Effector memory CD8-positive, alpha-beta T cell (primary cell): Measurements from ENCODE around the gene USPL1.

ENCODE experiments used
- ATAC-seq: fragments of 150-1000 bp; cut with Tn5 transposase; replicated peaks from 2 replicates; pipeline ENCODE4 v1.10.0; 2021; ENCODE audit warnings: mild to moderate bottlenecking, moderate library complexity
- DNase-seq, 3 experiments: peaks; one replicate each; pipeline ENCODE4 v3.0.0; 2021
- H3K27ac Mint-ChIP-seq, 2 donors: one replicate each; pipeline ENCODE4 v1.8.0; 2022; ENCODE audit warnings: mild to moderate bottlenecking in 2 of 2, mixed read lengths in 2 of 2, moderate library complexity in 2 of 2
- H3K27me3 Mint-ChIP-seq, 2 donors: one replicate each; pipeline ENCODE4 v1.8.0; 2022; ENCODE audit warnings: mixed read lengths in 2 of 2
- H3K36me3 Mint-ChIP-seq: one replicate; pipeline ENCODE4 v1.8.0; 2022; ENCODE audit warnings: mild to moderate bottlenecking, moderate library complexity, mixed read lengths; ENCODE audit not compliant: insufficient read depth
- H3K4me1 Mint-ChIP-seq, 2 donors: one replicate each; pipeline ENCODE4 v1.8.0; 2022; ENCODE audit warnings: low read depth in 2 of 2, mixed read lengths in 2 of 2
- H3K4me3 Mint-ChIP-seq, 2 donors: one replicate each; pipeline ENCODE4 v1.8.0; 2022; ENCODE audit warnings: mild to moderate bottlenecking in 2 of 2, mixed read lengths in 2 of 2, moderate library complexity in 2 of 2
- H3K9me3 Mint-ChIP-seq, 2 donors: one replicate each; pipeline ENCODE4 v1.8.0; 2022; ENCODE audit warnings: mixed read lengths in 2 of 2

The USPL1 gene

DNA sequence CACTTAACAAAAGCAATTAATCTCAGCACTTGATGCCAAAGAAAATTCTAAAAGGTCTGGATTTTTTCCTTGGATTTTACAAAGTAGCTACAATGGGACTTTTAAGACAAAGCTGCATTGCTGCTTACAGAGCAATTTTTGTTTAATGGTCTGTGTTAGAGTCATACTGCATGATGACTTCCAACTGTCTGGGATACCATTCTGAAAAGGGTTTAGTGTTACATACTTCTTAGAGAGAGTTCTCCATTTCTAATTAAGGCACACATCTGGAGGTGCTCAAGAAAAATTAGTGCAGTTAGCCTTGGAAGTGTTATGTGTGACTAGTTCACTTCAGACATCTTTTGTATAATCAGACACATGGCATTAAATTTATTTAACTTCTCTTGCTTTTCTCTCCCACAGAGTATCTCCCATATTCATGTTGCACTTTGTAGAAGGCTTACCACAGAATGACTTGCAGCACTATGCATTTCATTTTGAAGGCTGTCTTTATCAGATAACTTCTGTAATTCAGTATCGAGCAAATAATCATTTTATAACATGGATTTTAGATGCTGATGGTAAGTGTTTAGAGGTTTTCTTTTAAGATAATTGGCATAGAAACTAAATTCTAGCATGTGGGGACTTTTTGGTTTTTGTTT is 35.1 kb downstream of the USPL1 start:
- Mint-ChIP-seq H3K9me3 (no peaks in the 10 kb centered on the region), H3K27me3 (no peaks in the 10 kb centered on the region), H3K36me3 (peaks cover 66% of the 10 kb centered on the region), H3K4me1 (peaks cover 21 to 57% of the 10 kb centered on the region in 2 donors), H3K27ac (peak overlapping the region; percentile 49 to 75), H3K4me3 (no peak overlapping the region)
- ATAC-seq (no peak), DNase-seq (no peak)

DNA sequence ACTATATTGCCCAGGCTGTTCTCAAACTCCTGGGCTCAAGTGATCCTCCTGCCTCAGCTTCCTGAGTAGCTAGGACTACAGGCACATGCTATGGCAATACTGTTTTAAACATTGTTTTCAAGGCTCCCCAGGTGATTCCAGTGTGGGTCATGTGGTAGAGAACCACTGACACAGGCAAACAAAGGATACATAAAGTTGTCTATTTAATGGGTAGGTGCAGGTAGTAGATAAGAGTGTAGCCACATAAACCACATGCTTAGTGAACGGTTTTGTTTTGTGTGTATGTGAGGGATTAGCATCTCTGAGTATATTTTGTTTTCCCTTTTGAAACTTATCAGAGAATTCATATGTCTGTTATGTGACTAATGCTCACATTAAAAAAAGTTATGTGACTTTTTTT is 36.7 kb downstream of the USPL1 start:
- Mint-ChIP-seq H3K4me3 (peak overlapping the region; percentile 31 to 40), H3K36me3 (peaks cover 71% of the 10 kb centered on the region), H3K4me1 (peaks cover 17 to 47% of the 10 kb centered on the region in 2 donors), H3K27me3 (no peaks in the 10 kb centered on the region), H3K9me3 (no peaks in the 10 kb centered on the region), H3K27ac (peak overlapping the region; percentile 76 to 78)
- no peak for DNase-seq
- peak; percentile 93 for ATAC-seq

DNA sequence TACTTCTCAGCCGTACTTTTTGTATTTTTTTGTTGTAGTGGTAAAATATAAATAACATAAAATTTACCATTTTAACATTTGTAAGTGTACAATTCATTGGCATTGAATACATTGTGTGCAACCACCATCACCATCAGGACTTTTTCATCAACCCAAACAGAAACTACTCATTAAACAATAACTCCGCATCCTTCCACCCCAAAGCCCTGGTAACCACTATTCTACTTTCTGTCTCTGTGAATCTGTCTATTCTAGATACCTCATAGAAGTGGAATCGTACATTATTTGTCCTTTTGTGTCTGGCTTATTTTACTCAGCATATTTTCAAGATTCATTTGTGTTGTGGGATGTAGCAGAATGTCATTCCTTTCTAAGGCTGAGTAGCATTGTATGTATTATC is 38.5 kb downstream of the USPL1 start:
- no peaks in the 10 kb centered on the region for H3K9me3 Mint-ChIP-seq
- no peaks in the 10 kb centered on the region for H3K27me3 Mint-ChIP-seq
- H3K27ac Mint-ChIP-seq, result no peak overlapping the region
- peaks cover 17 to 32% of the 10 kb centered on the region in 2 donors for H3K4me1 Mint-ChIP-seq
- ATAC-seq (no peak), DNase-seq (no peak)
- no peak overlapping the region for H3K4me3 Mint-ChIP-seq
- peaks cover 65% of the 10 kb centered on the region for H3K36me3 Mint-ChIP-seq

DNA sequence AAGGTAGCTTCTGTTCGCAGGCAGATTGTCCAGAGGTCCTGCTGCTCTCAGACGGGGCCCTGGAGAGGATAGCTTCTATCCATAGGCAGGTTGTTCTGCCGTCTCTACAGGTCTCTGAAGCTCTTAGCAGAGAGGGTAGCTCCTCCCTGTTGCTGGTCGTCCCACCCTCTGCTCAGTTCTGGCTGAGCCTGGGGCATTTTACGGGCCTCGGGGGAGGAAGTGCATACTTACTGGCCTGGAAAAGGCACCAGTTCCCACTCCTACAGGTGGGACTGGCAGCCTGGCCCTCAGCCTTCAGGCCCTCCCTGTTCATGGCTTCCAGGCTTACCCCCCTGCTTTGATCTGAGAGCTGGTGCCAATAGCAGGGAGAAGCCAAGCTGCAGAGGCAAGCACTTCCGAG is 42.3 kb downstream of the USPL1 start:
- H3K36me3 Mint-ChIP-seq, result peaks cover 39% of the 10 kb centered on the region
- H3K4me3 Mint-ChIP-seq, result no peak overlapping the region
- no peaks in the 10 kb centered on the region for H3K27me3 Mint-ChIP-seq
- no peak for ATAC-seq
- H3K27ac Mint-ChIP-seq, result peak overlapping the region in 1 of 2 donors; percentile 59
- no peak for DNase-seq
- H3K9me3 Mint-ChIP-seq, result no peaks in the 10 kb centered on the region
- H3K4me1 Mint-ChIP-seq, result peaks cover 2 to 7% of the 10 kb centered on the region in 2 donors

DNA sequence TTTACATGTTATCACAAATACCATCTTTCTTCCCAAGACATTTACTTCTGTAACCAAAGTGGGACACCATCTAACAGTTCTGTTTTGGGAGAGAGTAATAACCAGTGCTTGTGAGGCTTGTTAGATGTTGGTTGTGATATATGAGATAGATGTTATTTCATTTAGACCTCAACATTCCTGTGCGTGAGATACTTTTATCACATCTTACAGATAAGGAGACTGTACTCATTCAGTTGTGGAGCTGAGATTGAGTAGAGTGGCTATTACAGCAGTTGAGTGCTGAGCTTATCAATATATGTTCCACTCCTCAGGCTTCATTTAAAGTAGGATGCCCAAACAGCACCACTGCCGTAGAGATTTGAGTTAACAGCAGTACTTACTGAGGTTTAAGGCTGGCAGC is 43.1 kb downstream of the USPL1 start:
- no peaks in the 10 kb centered on the region for H3K9me3 Mint-ChIP-seq

DNA sequence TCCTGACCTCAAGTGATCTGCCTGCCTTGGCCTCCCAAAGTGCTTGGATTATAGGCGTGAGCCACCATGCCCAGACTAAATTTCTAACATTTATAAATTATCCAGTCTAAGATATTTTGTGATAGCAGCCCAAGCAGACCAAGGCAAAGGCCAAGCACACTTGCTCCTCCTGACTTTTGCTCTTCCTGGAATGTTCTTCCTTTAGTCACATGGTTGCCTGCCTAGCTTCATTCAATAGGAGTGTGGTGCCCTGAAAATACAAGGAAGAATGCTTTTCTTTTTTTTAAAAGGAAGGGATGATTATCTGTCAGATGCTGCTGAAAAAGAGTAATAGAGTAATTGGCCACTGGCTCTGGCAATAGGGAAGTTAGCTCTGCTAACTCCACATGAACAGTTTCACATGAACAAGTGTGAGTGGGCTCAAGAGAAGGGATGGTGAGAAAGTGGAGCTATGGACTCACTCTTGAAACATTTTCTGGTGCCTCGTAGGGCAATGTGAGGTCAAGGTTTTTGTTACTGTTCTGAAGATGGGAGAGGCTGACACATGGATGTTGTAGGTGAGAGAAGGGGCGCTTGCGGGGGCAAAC is 47.1 kb downstream of the USPL1 start:
- H3K36me3 Mint-ChIP-seq, result peaks cover 5% of the 10 kb centered on the region
- no peak for DNase-seq
- H3K4me1 Mint-ChIP-seq, result peaks cover 0 to 3% of the 10 kb centered on the region in 2 donors
- no peak overlapping the region for H3K4me3 Mint-ChIP-seq
- no peaks in the 10 kb centered on the region for H3K9me3 Mint-ChIP-seq
- H3K27ac Mint-ChIP-seq, result no peak overlapping the region
- H3K27me3 Mint-ChIP-seq, result no peaks in the 10 kb centered on the region
- no peak for ATAC-seq

More for the DNA sequence above, 43.1 kb downstream of the USPL1 start:
- ATAC-seq (no peak), DNase-seq (no peak)
- Mint-ChIP-seq H3K4me1 (peaks cover 2 to 7% of the 10 kb centered on the region in 2 donors), H3K27ac (no peak overlapping the region), H3K4me3 (no peak overlapping the region), H3K36me3 (peaks cover 36% of the 10 kb centered on the region), H3K27me3 (no peaks in the 10 kb centered on the region)

DNA sequence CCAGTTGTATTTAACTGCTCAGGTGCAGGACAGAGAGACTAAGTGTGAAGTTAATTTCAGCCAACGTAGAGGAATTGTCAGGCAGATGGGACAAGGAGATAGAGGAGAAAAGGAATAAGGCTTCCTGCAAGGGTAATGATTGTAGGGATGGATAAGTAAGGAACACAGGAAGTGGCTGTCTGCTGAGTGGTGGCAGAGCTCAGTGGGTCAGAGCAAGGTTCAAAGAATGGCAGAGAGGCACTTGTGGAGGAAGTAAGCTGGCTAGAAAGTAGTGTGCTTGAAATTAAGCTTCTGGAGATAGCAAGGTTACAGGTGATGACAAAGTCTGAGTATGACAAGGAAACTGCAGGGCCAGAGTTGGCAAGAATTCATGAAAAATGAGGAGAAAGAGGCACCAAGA is 47.9 kb downstream of the USPL1 start:
- Mint-ChIP-seq H3K27me3 (no peaks in the 10 kb centered on the region), H3K9me3 (no peaks in the 10 kb centered on the region)
- ATAC-seq, result no peak

DNA sequence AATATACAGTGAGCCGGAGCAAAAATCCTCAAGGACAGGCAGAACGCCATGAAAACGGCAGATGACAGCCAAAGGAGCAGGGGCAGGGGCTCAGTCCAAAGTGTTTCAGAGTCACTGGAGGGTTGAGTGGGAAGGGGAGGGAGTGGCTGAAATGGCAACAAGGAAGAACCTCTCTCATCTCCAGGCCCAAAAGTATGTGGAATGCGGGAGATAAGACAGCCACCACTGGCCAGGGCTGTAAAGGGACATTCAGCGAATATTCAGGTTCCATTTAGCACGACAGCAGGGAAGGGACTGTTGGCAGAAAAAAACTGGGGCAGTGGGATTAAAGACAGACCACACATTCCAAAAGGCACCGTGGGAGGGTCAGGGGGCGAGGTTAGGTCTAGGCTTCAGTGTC is 48.4 kb downstream of the USPL1 start:
- DNase-seq (no peak), ATAC-seq (no peak)
- no peaks in the 10 kb centered on the region for H3K27me3 Mint-ChIP-seq
- peaks cover 0 to 3% of the 10 kb centered on the region in 2 donors for H3K4me1 Mint-ChIP-seq
- no peak overlapping the region for H3K27ac Mint-ChIP-seq
- no peaks in the 10 kb centered on the region for H3K36me3 Mint-ChIP-seq
- no peak overlapping the region for H3K4me3 Mint-ChIP-seq
- H3K9me3 Mint-ChIP-seq, result no peaks in the 10 kb centered on the region

More for the DNA sequence above, 47.9 kb downstream of the USPL1 start:
- H3K36me3 Mint-ChIP-seq, result no peaks in the 10 kb centered on the region
- peaks cover 0 to 3% of the 10 kb centered on the region in 2 donors for H3K4me1 Mint-ChIP-seq
- no peak for DNase-seq
- H3K27ac Mint-ChIP-seq, result no peak overlapping the region
- H3K4me3 Mint-ChIP-seq, result no peak overlapping the region

DNA sequence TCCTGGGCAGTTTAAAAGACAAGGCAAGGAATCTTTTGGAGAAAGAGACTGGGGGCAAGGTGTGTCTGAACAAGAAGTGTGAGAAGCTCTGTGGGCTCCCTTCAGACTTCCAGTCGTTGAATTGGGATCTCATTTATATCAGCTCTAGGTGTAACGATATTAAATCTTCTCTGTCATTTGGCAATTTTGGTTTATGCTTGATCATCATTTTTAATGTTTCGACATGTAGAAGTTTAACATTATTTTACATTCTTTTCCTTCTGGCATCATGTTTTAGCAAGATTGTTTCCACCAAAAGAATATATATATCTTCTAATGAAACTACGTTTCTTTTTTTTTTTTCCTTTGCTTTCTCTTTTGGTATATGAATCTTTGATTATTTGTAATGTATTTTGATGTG is 49.3 kb downstream of the USPL1 start:
- no peaks in the 10 kb centered on the region for H3K36me3 Mint-ChIP-seq
- H3K4me3 Mint-ChIP-seq, result no peak overlapping the region
- ATAC-seq, result no peak
- peaks cover 6 to 9% of the 10 kb centered on the region in 2 donors for H3K4me1 Mint-ChIP-seq
- H3K9me3 Mint-ChIP-seq, result no peaks in the 10 kb centered on the region
- no peak overlapping the region for H3K27ac Mint-ChIP-seq
- no peak for DNase-seq
- no peaks in the 10 kb centered on the region for H3K27me3 Mint-ChIP-seq

DNA sequence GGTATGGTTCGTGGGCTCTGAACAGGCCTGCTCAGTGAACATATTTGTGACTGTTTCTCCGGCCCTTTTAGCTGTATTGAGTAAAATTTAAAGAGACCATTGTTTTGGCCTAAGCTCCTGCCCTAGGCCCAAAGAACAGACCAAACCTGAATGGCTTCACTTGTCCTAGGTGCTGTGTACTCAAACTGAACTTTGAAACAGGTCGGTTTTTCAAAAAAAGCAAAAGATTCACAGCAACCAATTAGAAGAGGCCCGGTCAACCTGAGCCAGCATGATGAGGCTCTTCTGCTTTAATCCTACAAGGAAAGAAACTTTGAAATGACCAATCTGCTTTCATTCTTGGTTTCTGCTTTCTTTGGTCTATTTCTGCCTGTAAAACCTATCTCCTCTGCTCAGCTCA is 50.6 kb downstream of the USPL1 start:
- Mint-ChIP-seq H3K4me1 (peaks cover 6 to 7% of the 10 kb centered on the region in 2 donors), H3K27ac (no peak overlapping the region), H3K9me3 (no peaks in the 10 kb centered on the region), H3K4me3 (no peak overlapping the region), H3K27me3 (no peaks in the 10 kb centered on the region), H3K36me3 (peaks cover 4% of the 10 kb centered on the region)
- DNase-seq (no peak), ATAC-seq (no peak)

DNA sequence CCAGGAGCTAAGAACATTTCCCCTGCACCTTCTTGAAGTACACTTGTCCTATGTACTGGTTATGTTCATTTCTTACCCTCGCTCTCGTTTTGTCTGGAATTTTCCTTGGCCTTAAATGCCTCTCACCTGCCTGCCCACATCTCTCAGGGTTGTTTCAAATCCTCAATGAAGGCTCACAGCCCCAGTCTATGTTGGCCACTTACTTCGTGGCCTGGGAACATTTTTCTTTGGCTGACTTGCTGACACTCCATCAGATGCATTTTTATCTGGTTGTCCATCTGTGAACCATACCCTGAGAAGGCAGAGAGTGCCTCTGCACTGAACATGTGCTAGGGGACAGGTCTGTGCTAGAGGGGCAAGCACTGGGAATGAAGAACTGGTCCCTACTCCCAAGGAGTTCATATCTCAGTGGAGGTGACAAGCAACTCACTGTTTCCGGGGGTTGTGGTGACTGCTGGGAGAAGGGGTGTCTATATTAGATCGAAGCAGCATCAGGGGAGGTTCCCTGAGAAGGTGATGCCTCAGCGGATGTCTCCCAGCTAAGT is 53.6 kb downstream of the USPL1 start:
- no peak for ATAC-seq
- no peaks in the 10 kb centered on the region for H3K27me3 Mint-ChIP-seq
- H3K27ac Mint-ChIP-seq, result peak overlapping the region in 1 of 2 donors; percentile 32
- no peak overlapping the region for H3K4me3 Mint-ChIP-seq
- H3K4me1 Mint-ChIP-seq, result peaks cover 18 to 22% of the 10 kb centered on the region in 2 donors
- peaks cover 0 to 1% of the 10 kb centered on the region in 2 donors for H3K9me3 Mint-ChIP-seq
- no peak for DNase-seq
- H3K36me3 Mint-ChIP-seq, result peaks cover 27% of the 10 kb centered on the region

DNA sequence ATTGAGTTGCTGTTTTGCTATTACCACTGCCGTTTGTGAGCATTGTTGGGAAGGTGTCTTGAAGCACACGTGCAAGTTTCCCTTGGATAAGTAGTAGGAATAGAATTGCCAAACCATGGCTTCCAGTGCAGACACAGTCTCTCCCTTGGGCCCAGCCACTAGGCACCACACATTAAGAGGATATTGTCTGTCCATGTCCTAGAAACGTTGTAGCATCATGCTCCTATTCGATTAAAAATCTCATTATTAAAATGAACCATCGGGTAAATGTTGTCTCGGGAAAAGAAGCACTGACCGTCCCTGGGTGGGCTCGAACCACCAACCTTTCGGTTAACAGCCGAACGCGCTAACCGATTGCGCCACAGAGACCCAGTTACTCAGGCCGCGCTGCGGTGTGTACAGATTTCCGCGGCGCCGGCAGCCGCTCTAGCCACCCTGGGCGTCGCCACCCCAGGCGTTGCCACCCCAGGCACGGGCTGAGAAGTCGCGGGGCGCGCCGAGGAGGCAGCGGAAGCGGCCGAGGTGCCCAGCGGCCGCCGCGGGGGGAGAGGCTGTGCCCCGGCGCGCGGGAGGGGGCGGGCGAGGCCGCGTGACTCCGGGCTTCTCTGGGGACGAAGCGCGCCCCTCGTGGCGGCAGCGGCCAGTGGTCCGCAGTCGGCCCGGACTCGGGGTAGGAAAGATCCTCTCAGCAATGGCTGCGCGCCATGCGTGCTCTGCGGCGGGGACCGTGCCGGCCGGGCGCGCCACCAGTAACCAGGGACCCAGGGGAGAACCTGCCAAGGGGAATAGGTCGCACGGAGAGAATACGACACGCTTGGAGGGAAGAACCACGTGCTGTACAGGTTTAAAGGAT is 56.2 kb downstream of the USPL1 start:
- ATAC-seq (peak; percentile 92), DNase-seq (peak; percentile 92 to 96 (median 95))
- Mint-ChIP-seq H3K27ac (peak overlapping the region; percentile 98 to 99), H3K27me3 (no peaks in the 10 kb centered on the region), H3K4me1 (peaks cover 19 to 22% of the 10 kb centered on the region in 2 donors), H3K36me3 (peaks cover 27% of the 10 kb centered on the region), H3K4me3 (peak overlapping the region; percentile 82 to 84), H3K9me3 (peaks cover 0 to 1% of the 10 kb centered on the region in 2 donors)

DNA sequence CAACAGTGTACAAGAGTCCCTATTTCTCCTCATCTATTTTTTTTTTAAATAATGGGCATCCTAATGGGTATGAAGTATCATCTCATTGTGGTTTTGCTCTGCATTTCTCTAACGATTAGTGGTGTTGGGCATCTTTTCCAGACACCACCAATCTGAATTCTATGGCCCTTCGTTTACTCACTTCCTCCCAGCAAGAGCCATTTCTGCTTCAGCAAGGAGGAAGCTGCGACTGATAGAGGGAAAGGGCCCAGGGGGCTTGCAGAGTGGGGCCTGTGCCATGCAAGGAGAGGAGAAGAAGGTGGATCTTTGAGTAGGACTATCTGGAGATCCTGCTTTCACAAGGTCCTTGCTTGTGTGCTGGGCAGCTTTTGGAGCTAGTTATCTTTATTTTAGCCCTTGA is 58.0 kb downstream of the USPL1 start:
- H3K4me1 Mint-ChIP-seq, result peaks cover 24 to 30% of the 10 kb centered on the region in 2 donors
- no peak for DNase-seq
- peak overlapping the region; percentile 66 to 82 for H3K4me3 Mint-ChIP-seq
- ATAC-seq, result no peak
- H3K27ac Mint-ChIP-seq, result peak overlapping the region; percentile 47 to 99
- H3K36me3 Mint-ChIP-seq, result peaks cover 27% of the 10 kb centered on the region
- H3K9me3 Mint-ChIP-seq, result peaks cover 0 to 1% of the 10 kb centered on the region in 2 donors
- no peaks in the 10 kb centered on the region for H3K27me3 Mint-ChIP-seq
